GM12874 (cell line): ENCODE data around the gene NUDT22.
A peak's percentile ranks its signal among the peaks of the same experiment; 100 is the strongest.

Experiments
- CTCF ChIP-seq: IDR thresholded peaks from 2 replicates; pipeline ENCODE4 v1.5.1; 2011; ENCODE audit warnings: low read depth, mild to moderate bottlenecking, control low read depth, low read length, moderate library complexity; ENCODE audit not compliant: insufficient read depth

NUDT22 gene

GRCh38 chr11:64201543-64201942 is 24.5 kb upstream of the NUDT22 start:
- TF ChIP-seq CTCF = no peak

- no peak for TF ChIP-seq CTCF
These were observed 23.1 kb upstream of the NUDT22 start for GRCh38 chr11:64202992-64203391.

- TF ChIP-seq CTCF = no peak
These were observed 22.5 kb upstream of the NUDT22 start for GRCh38 chr11:64203421-64204079.

- TF ChIP-seq CTCF = no peak
These were observed 22.0 kb upstream of the NUDT22 start for GRCh38 chr11:64204080-64204440.

GRCh38 chr11:64204464-64204989 is 21.5 kb upstream of the NUDT22 start:
- peak; percentile 72 for TF ChIP-seq CTCF

- no peak for TF ChIP-seq CTCF
These were observed 19.4 kb upstream of the NUDT22 start, which contains the start of gene FERMT3 for GRCh38 chr11:64206457-64207255. FERMT3 (plus strand) TSS chr11:64206721; CDS start chr11:64207365, 644 bp downstream.

- no peak for TF ChIP-seq CTCF
These were observed 18.6 kb upstream of the NUDT22 start for GRCh38 chr11:64207256-64208085.
